DMS 273 treated with DMSO at 0.1 percent for 48 hours (cell line): ENCODE results near the gene SPESP1.

Experiments
- DNase-seq: peaks from one replicate; lab custom pipeline; 2025; lab: John Stamatoyannopoulos, UW

The SPESP1 gene

GRCh38 chr15:68930268-68931022 lies at the start of gene SPESP1:
TSS of gene SPESP1 (plus strand) at chr15:68930525. CDS start at chr15:68930654, 129 bp downstream.
- DNase-seq = no peak

- DNase-seq = no peak
Observed at GRCh38 chr15:68885070-68885469, 45.3 kb upstream of the SPESP1 start.

DNA sequence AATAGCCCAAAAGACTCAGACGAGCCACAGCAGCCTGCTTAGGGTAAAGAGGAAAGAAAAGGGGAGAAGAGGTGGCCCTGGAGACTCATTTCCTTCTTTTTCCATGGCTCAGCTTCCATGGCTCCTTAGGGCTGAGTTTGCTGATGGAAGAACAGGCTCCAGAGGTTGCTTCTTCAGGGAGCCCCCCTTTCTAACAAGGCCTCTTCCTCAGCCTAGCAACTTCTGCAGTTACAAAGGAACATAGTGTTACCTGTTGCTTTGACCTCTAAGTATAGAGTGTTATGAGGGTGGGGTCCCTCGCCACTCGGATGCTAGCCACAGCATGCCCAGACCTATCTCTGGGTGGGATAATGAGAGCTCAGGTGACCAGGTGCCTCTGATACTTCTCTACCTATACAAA lies 43.2 kb upstream of the SPESP1 start:
- no peak for DNase-seq

DNA sequence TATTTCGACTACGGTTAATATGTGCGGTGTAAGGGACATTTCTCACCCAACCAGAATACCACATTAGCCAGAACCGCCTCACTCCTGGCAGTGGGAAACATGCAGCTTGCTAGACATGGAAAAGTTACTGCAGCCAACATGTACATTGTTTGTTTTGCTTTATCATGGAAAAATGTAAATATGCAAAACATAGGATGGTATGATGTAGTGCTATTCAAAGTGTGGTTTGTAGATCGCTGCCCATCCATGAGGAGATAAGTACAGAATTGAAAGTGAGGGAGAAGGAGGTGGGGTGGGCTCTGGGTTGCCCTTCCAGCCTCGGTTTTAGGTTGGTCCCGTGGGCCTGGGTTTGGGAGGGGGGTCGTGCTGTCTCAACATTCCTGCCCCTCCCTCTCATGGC lies 42.5 kb upstream of the SPESP1 start:
- no peak for DNase-seq

DNA sequence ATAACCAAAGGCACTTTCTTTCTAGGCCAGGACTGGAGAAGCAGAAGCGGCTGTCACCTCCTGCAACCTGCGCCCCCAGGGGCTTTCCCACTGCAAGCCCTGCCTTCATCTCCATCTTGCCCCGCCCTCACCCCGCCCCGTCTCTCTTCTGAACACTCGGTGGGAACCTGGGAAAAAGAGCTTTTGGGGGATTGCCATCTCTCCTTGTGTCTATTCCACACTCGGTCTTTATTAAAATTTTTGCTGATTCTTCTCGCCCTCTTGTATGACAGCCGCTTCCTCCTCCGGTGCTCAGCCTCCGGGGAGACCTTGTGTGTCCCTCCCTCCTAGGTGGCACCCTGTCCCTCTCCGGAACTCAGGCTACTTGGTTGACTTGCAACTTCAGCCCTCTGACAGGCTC lies 41.9 kb upstream of the SPESP1 start:
- DNase-seq = no peak

DNA sequence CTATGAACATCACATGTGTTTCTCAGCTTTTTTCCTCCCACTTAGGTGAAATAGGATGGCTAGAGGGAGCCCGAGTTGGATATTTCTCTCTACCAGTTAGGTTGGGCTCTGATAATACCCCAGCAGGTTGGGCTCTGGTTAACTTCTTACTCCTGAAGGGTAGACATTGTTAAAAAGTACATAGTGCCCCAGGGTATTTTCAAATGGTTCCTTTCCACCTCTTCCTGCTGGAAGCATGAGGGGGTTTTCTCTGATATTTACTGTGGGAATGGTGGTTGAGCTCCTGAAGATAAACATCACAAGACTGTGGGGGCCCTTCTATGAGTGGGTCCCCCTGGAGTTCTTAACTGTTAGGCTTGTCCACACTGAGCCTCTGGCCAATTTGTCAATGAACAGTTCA lies 36.1 kb upstream of the SPESP1 start:
- DNase-seq = no peak

- DNase-seq = no peak
Observed at GRCh38 chr15:68896178-68896577, 34.1 kb upstream of the SPESP1 start.

GRCh38 chr15:68897016-68897415 lies 33.3 kb upstream of the SPESP1 start:
- DNase-seq = no peak

GRCh38 chr15:68900027-68900426 lies 30.3 kb upstream of the SPESP1 start:
- no peak for DNase-seq

- no peak for DNase-seq
Observed at GRCh38 chr15:68907396-68907923, 22.9 kb upstream of the SPESP1 start.

DNA sequence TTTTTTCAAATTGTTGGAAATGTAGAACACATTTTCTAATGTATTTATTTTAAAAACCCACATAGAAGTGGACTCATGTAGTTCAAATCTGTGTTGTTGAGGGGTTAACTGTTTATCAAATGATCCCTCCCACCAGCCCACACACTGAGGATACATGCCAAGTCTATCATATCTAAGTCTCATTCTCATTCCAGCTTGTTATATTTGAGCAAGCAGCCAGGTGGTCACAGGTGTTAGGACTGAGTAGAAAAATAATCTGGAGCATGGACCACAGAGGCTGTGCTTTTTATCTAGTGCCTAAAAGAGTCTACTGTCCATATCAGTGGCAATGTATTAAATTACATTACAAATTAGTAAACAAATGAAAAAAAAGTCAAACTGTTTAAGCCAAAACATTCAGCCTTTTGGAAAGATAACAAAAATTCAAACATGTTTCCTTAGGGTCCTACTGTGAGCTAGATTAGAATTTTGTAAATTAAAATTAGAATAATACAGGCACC lies 20.7 kb upstream of the SPESP1 start:
- no peak for DNase-seq

GRCh38 chr15:68910341-68910740 lies 20.0 kb upstream of the SPESP1 start:
- DNase-seq = no peak

- no peak for DNase-seq
Observed at GRCh38 chr15:68910816-68911215, 19.5 kb upstream of the SPESP1 start.

GRCh38 chr15:68921926-68922325 lies 8.4 kb upstream of the SPESP1 start:
- DNase-seq = no peak

DNA sequence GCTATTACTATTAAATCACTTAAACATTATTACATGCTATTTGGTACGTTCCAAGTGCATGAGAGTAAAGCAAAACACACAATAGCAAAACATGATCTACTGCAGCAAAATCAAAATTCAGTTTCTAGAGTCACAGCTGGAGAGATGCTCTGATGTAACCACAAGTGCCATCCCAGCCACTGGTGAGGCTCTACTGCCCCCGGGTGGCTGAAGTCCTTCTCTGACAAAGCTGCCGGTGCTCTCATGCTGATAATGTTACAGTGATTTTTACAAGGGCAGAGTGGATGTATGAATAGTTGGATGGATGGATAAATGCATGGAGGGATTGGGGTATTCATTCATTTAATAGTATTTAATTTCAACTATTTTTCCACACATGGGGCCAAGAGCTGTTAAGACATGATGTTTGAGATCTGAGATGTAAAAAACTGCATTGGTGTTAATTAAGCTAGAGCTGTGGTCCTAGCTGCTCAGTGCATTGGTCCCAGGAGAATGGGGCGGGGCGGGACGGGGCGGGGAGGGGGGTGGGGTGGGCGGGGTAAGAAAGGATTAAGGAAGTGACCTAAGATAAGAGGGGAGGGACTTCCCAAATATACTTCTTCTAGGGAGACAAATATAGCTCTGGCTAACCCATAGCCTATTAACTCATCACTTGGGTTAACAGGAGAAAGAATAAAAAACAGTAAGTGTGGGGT lies 5.3 kb upstream of the SPESP1 start:
- DNase-seq = peak; percentile 21

- DNase-seq = no peak
Observed at GRCh38 chr15:68933001-68933400, 2.7 kb downstream of the SPESP1 start.

DNA sequence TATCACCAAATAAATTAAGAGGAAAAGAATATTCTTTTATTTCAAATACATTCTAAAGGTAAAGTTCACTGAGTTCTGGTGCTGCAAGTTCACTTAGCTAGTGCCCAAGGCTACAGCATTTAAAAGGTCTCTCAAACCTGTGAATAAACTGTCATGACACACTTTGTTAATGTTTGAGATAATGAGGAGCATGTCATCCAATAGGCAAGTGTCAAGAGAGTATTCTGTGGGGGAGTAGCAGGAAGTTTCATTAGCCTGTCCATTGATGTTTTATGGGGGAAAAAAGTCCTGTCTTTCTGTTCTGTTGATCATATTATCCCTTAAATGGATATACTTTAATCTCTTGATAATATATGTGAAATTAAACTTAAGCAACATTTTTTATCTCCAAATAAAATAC lies 4.0 kb downstream of the SPESP1 start:
- DNase-seq = no peak

- DNase-seq = no peak
Observed at GRCh38 chr15:68935400-68935937, 5.1 kb downstream of the SPESP1 start.

GRCh38 chr15:68939501-68939900 lies 9.2 kb downstream of the SPESP1 start:
- no peak for DNase-seq

GRCh38 chr15:68951813-68952212 lies 21.5 kb downstream of the SPESP1 start:
- DNase-seq = no peak

DNA sequence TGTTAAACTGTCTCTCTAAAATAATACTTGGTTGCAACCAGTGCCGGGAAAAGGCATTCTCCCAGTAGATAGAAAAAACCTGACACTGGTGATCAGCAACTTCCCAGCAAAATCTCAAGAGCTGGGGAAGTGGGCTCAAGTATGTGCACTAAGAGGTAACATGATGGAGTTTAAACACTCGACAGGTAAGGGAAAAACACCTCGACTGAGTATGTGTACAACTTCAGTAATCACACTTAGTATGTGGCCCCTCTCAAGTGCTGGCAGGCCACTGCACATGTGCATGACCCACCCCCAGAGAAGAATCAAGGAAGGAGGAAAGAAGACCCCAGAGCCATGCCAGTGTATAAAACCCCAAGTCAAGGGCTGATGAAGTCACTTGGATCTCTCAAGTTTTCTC lies 27.4 kb downstream of the SPESP1 start:
- DNase-seq = no peak

DNA sequence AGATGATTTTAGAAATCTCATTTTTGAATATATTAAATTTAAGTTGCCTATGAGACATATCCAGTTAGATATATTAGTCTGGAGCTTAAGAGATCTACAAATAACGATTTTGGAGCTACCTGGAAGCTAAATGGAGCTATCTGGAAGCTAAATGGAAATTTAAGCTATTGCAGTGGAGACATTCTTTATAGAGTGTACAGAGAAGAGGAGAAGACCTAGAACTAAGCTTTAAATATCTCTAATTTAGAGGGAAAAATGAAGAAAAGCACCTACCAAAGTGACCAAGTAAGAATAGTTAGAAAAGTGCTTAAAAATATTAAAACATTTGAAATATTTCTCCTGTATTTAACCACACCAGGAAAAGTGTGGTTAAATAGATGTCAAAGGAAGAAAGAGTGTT lies 28.3 kb downstream of the SPESP1 start:
- no peak for DNase-seq

GRCh38 chr15:68962465-68962864 lies 32.1 kb downstream of the SPESP1 start:
- DNase-seq = no peak
